NCI-H146 treated with DMSO at 0.1 percent for 48 hours (cell line): ENCODE measurements around the gene BCAS3.

ENCODE experiments used
- DNase-seq: peaks from one replicate; lab custom pipeline; 2025; ENCODE audit not compliant: unreplicated experiment; lab: John Stamatoyannopoulos, UW

BCAS3 gene

GRCh38 chr17:61328351-61328750 lies 650.7 kb downstream of the BCAS3 start:
- DNase-seq = no peak

- no peak for DNase-seq
Observed at GRCh38 chr17:61330174-61331150, 652.8 kb downstream of the BCAS3 start.

- no peak for DNase-seq
Observed at GRCh38 chr17:61331178-61331577, 653.5 kb downstream of the BCAS3 start.

GRCh38 chr17:61331886-61332285 lies 654.2 kb downstream of the BCAS3 start:
- DNase-seq = no peak

- no peak for DNase-seq
Observed at GRCh38 chr17:61333136-61333535, 655.5 kb downstream of the BCAS3 start.

- no peak for DNase-seq
Observed at GRCh38 chr17:61334673-61335072, 657.0 kb downstream of the BCAS3 start.

GRCh38 chr17:61335105-61335844 lies 657.6 kb downstream of the BCAS3 start:
- no peak for DNase-seq

GRCh38 chr17:61335845-61336655 lies 658.4 kb downstream of the BCAS3 start:
- peak; percentile 56 for DNase-seq

- DNase-seq = no peak
Observed at GRCh38 chr17:61337290-61337689, 659.6 kb downstream of the BCAS3 start.

GRCh38 chr17:61338000-61338798 lies 660.5 kb downstream of the BCAS3 start:
- no peak for DNase-seq

- no peak for DNase-seq
Observed at GRCh38 chr17:61338874-61339478, 661.3 kb downstream of the BCAS3 start.

GRCh38 chr17:61340431-61341209 lies 663.0 kb downstream of the BCAS3 start:
- no peak for DNase-seq

- DNase-seq = no peak
Observed at GRCh38 chr17:61343576-61343975, 665.9 kb downstream of the BCAS3 start.

GRCh38 chr17:61345061-61345460 lies 667.4 kb downstream of the BCAS3 start:
- no peak for DNase-seq

- DNase-seq = no peak
Observed at GRCh38 chr17:61345825-61346666, 668.4 kb downstream of the BCAS3 start.

- DNase-seq = no peak
Observed at GRCh38 chr17:61349350-61349749, 671.7 kb downstream of the BCAS3 start.

- DNase-seq = no peak
Observed at GRCh38 chr17:61351745-61352407, 674.2 kb downstream of the BCAS3 start.

- no peak for DNase-seq
Observed at GRCh38 chr17:61352408-61352770, 674.7 kb downstream of the BCAS3 start.
